MM.1S (cell line): ENCODE measurements around the gene SCUBE1.

Source experiments
- CTCF ChIP-seq: fragments of 300-600 bp; sonication (generic); IDR thresholded peaks from 2 replicates; pipeline ENCODE4 v1.5.1; 2016; ENCODE audit warnings: antibody characterized with exemption, low read length, mixed read lengths
- EZH2 ChIP-seq: fragments of 300-600 bp; sonication (generic); optimal IDR thresholded peaks from 2 replicates; pipeline ENCODE3; 2017; ENCODE audit warnings: low read depth, mild to moderate bottlenecking, antibody characterized with exemption, low read length, mixed read lengths

DNA sequence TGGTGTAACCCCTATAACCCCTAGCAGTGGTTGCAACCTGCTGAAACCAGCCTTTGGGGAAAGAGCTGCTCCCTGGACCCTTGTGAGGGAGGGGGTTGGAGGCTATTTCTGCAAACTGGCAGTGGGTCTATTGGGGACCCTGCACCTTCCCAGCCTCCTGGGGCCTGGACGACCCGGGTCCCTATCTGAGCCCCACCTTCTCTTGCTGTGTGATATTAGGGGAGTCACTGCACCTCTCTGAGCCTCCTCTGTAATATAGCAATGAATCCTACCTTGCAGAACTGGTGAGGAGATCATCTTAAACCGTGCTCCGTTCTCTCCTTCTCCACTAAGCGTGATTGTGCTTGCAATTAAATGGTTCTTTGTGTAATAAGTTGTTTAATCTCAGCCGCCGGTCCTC is 44.6 kb upstream of the SCUBE1 start:
- TF ChIP-seq CTCF (no peak), EZH2 (no peak)
